ENCODE data around the gene HACD3.

The HACD3 gene

DNA sequence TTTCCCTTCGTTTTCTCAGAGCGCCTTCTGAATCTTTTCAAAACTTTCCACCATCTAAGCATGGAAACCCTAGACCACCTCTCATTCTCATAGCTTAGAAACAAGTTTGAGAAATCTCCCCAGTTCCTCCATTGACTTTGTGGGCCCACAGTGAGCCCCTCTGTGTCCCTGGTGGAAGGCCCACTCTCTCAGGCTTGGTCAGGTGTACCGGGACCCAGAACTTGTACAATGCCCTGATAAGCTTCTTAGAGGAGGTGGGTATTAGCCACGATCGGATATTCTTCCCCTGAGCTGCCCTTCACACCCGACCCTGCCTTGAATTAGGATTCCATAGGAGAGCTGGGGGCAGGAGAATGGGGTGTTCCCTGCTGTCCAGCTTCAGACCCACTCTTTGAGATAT is 91.4 kb downstream of the HACD3 start, which contains the start of gene SLC24A1:
TSS of gene SLC24A1 (plus strand) at position 301 of the 400 bp plus-strand sequence. CDS start 2,143 bp downstream, outside the sequence.
- H3K4me3 ChIP-seq (ENCODE audit: low read length), result no peak within 1 kb of the TSS
- no peak for TF ChIP-seq CTCF (IDR thresholded peaks at IDR 0.05; ENCODE audit: insufficient read depth, low read depth, low read length, missing control alignments)
- DNase-seq (ENCODE audit: low read depth), result no peak

DNA sequence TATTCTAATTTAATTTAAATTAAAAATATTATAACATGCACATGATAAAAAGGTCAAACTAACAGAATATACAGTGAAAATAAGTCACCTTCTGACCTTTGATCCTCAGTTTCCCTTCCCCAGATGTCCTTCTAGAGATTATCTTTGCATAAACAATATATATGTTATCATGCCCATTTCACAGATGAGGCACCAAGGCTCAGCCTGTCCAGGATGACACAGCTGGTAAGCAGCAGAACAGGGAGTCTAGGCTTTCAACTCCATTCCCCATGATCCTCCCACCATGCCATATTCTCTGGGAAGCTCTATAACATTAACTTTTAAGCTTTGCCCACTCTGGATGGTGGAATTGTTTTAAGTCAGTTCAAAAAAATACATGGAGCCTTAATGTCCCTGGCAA is 92.8 kb downstream of the HACD3 start:
- DNase-seq (ENCODE audit: low read depth), result no peak
- H3K4me3 ChIP-seq (ENCODE audit: low read length), result no peak overlapping the region
- TF ChIP-seq CTCF (IDR thresholded peaks at IDR 0.05; ENCODE audit: insufficient read depth, low read depth, low read length, missing control alignments), result no peak

GRCh38 chr15:65626856-65627255 is 96.6 kb downstream of the HACD3 start:
- no peak for DNase-seq (ENCODE audit: low read depth)
- H3K4me3 ChIP-seq (ENCODE audit: low read length), result no peak overlapping the region
- TF ChIP-seq CTCF (IDR thresholded peaks at IDR 0.05; ENCODE audit: insufficient read depth, low read depth, low read length, missing control alignments), result no peak

All from epithelial cell of esophagus (primary cell).